ENCODE measurements around the gene SIK3. TPM values are rescaled to one million over a fixed set of nuclear protein-coding genes. Genes with fewer than 3 reads are reported as not detected.

Gene SIK3
- total and polyA plus RNA-seq, 2 donors (not counting 3 experiments of a cell fraction or from before 2014, with no cell fraction given) = 10.3 to 21.3 TPM

DNA sequence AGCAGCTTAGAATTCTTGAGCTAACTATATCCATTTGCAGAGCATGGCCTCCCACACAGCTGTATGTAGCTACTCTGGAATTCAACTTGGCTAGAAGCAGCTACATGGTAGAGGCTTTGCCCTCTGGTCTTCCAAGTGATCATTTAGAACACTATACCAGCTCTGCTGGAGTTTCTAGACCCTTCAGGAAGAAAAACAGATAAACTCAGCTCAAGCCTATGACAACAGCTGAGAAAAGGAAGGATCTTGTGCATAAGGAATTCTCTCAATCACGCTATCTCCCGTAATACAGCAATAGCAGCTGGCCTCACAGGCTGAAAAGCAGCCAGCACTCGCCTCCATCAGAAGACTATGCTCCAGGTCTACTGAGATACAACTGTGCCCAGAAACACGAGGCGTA is 210.2 kb downstream of the SIK3 start:
- CTCF ChIA-PET = interaction anchor here (1.4 to 4.3 kb wide), 3 partner anchors 8 to 218 kb away, joined by 3 to 33 read pairs (median 9); partner anchors contain the start of gene APOA5
- no peaks in the 10 kb centered on the region for H3K9me1 ChIP-seq (replicated peaks; ENCODE audit: control insufficient read depth, extremely low read depth, insufficient read depth, low read length)
- DNase-seq (ENCODE audit: low read depth, low spot score) = no peak

More for the DNA sequence above, 210.2 kb downstream of the SIK3 start:
- no peak for FAIRE-seq
- H4K20me1 ChIP-seq (replicated peaks; ENCODE audit: control insufficient read depth, extremely low read depth, insufficient read depth, low read length) = no peaks in the 10 kb centered on the region
- no peak overlapping the region for H3K4me2 ChIP-seq (ENCODE audit: insufficient read depth, low read length)
- POLR2A ChIA-PET = no interaction called here
- H3K79me2 ChIP-seq (ENCODE audit: control insufficient read depth, insufficient read depth, low read length) = no peaks in the 10 kb centered on the region
- dilution Hi-C loops (cut with MboI; ENCODE audit: extremely low pct_ligation_motif_present, low sequenced_read_pairs) = no loop called here
- no peak overlapping the region for H2AFZ ChIP-seq (ENCODE audit: low read depth, low read length)
- H3K9me3 ChIP-seq (replicated peaks; ENCODE audit: control insufficient read depth, insufficient read depth, low read length) = no peaks in the 10 kb centered on the region
- no peak overlapping the region for H3K27ac ChIP-seq (ENCODE audit: insufficient read depth, low read depth, low read length)
- no peak overlapping the region for H3K4me3 ChIP-seq (replicated peaks in 1 of 3; ENCODE audit: insufficient read depth in 1 of 3, low read depth in 1 of 3, low read length in 3 of 3)
- no TSS peak for BruUV-seq (replicated peaks)
- no peak overlapping the region for H3K9ac ChIP-seq (replicated peaks; ENCODE audit: extremely low read depth, insufficient read depth, low read length)
- H3K27me3 ChIP-seq (ENCODE audit: control insufficient read depth in 2 of 2, insufficient read depth in 2 of 2, low read length in 2 of 2) = no peaks in the 10 kb centered on the region
- TF ChIP-seq FOS (IDR thresholded peaks at IDR 0.05; ENCODE audit: borderline replicate concordance, insufficient read depth, low read length) = no peak
- no peak for TF ChIP-seq POLR2AphosphoS5 (IDR thresholded peaks at IDR 0.05; ENCODE audit: insufficient read depth, low read depth, low read length)
- TF ChIP-seq POLR2A (IDR thresholded peaks at IDR 0.05; ENCODE audit: low read depth, low read length) = no peak
- TF ChIP-seq EZH2 (IDR thresholded peaks at IDR 0.05; ENCODE audit: borderline replicate concordance, low read depth, low read length, severe bottlenecking) = no peak
- no peak for TF ChIP-seq MYC (IDR thresholded peaks at IDR 0.05; ENCODE audit: low read depth, low read length)
- no peak for TF ChIP-seq GATA2 (IDR thresholded peaks at IDR 0.05; ENCODE audit: insufficient read depth, insufficient read length, low read depth, low read length)
- TF ChIP-seq CTCF (IDR thresholded peaks at IDR 0.05; ENCODE audit: extremely low read depth in 1 of 2, insufficient read depth in 1 of 2, low read depth in 1 of 2, low read length in 2 of 2) = no peak
- no peak for TF ChIP-seq JUN (IDR thresholded peaks at IDR 0.05; ENCODE audit: borderline replicate concordance, insufficient read depth, insufficient read length, low read depth)
- no peak for TF ChIP-seq MAX (IDR thresholded peaks at IDR 0.05; ENCODE audit: insufficient read depth, insufficient read length)
- intact Hi-C loops (cut with micrococcal nuclease) = no loop called here
- no peaks in the 10 kb centered on the region for H3K36me3 ChIP-seq (ENCODE audit: control insufficient read depth in 2 of 2, extremely low read depth in 1 of 2, insufficient read depth in 2 of 2, low read length in 2 of 2)
- H3K4me1 ChIP-seq (ENCODE audit: control insufficient read depth, extremely low read depth, insufficient read depth, low read length) = peaks cover 3% of the 10 kb centered on the region

Measured in endothelial cell of umbilical vein (primary cell).